Neural progenitor cell (in vitro differentiated cells): ENCODE data around the gene SUSD2. TPM values are rescaled to one million over a fixed set of nuclear protein-coding genes. Genes with fewer than 3 reads are reported as not detected.
A peak's percentile ranks its signal among the peaks of the same experiment; 100 is the strongest.

ENCODE experiments used
- DNase-seq: peaks from one replicate; pipeline ENCODE4 v3.0.0-alpha.2; 2016; ENCODE audit warnings: low spot score
- H2AFZ ChIP-seq: fragments of 200-600 bp; sonication (generic); replicated peaks from 2 replicates; pipeline ENCODE4 v1.6.1; 2016; ENCODE audit warnings: antibody characterized with exemption
- H3F3A ChIP-seq: fragments of 200-600 bp; sonication (generic); 2 replicates; pipeline ENCODE4 v1.6.1; 2016; ENCODE audit warnings: antibody characterized with exemption, low read depth
- H3K27ac ChIP-seq: fragments of 200-600 bp; sonication (generic); 2 replicates; pipeline ENCODE4 v1.5.1; 2016; ENCODE audit warnings: mild to moderate bottlenecking
- H3K27me3 ChIP-seq: fragments of 200-600 bp; sonication (generic); 2 replicates; pipeline ENCODE4 v1.6.1; 2016; ENCODE audit warnings: mild to moderate bottlenecking, moderate library complexity
- H3K36me3 ChIP-seq: fragments of 200-600 bp; sonication (generic); 2 replicates; pipeline ENCODE4 v1.5.1; 2016
- H3K4me1 ChIP-seq: fragments of 200-600 bp; sonication (generic); 2 replicates; pipeline ENCODE4 v1.6.1; 2016; ENCODE audit warnings: mixed run types
- H3K4me2 ChIP-seq: fragments of 200-600 bp; sonication (generic); 2 replicates; pipeline ENCODE4 v1.6.1; 2016
- H3K4me3 ChIP-seq: fragments of 200-600 bp; sonication (generic); 2 replicates; pipeline ENCODE4 v1.5.1; 2016
- H3K79me2 ChIP-seq: fragments of 200-600 bp; sonication (generic); 2 replicates; pipeline ENCODE4 v1.6.1; 2016; ENCODE audit warnings: low read depth
- H3K9ac ChIP-seq: fragments of 200-600 bp; sonication (generic); 2 replicates; pipeline ENCODE4 v1.6.1; 2016
- H3K9me3 ChIP-seq: fragments of 200-600 bp; sonication (generic); 2 replicates; pipeline ENCODE4 v1.5.1; 2016; ENCODE audit warnings: low read depth
- H4K20me1 ChIP-seq: fragments of 200-600 bp; sonication (generic); 2 replicates; pipeline ENCODE4 v1.6.1; 2016; ENCODE audit warnings: low read depth
- H3K27ac Mint-ChIP-seq: 3 replicates; pipeline ENCODE4 v1.8.0; 2021; ENCODE audit warnings: mixed read lengths
- H3K27me3 Mint-ChIP-seq: 2 replicates; pipeline ENCODE4 v1.8.0; 2022; ENCODE audit warnings: low read depth, mild to moderate bottlenecking, inconsistent platforms, moderate library complexity, mixed read lengths; ENCODE audit not compliant: insufficient read depth
- H3K36me3 Mint-ChIP-seq: 3 replicates; pipeline ENCODE4 v1.8.0; 2021; ENCODE audit warnings: mixed read lengths
- H3K4me1 Mint-ChIP-seq: 3 replicates; pipeline ENCODE4 v1.8.0; 2021; ENCODE audit warnings: mixed read lengths
- H3K4me3 Mint-ChIP-seq: 3 replicates; pipeline ENCODE4 v1.8.0; 2021; ENCODE audit warnings: mild to moderate bottlenecking, moderate library complexity, mixed read lengths
- H3K9me3 Mint-ChIP-seq: 3 replicates; pipeline ENCODE4 v1.8.0; 2020; ENCODE audit warnings: mixed read lengths
- EZH2 ChIP-seq: fragments of 200-600 bp; sonication (generic); IDR thresholded peaks from 2 replicates; pipeline ENCODE4 v1.6.1; 2017; ENCODE audit warnings: antibody characterized with exemption, mild to moderate bottlenecking, moderate library complexity
- EZH2phosphoT487 ChIP-seq: fragments of 200-600 bp; sonication (generic); IDR thresholded peaks from 2 replicates; pipeline ENCODE4 v1.6.1; 2017; ENCODE audit warnings: antibody characterized with exemption
- total RNA-seq: library from RNA; depleted of rRNA; stranded (reverse); fragments of >200 nt; gene quantifications from 2 replicates; pipeline ENCODE4 v1.2.3, GENCODE V29; 2015; ENCODE audit warnings: low replicate concordance
- TF ChIP-seq, protein P1 (sequence below): fragments of 200-600 bp; sonication (generic); IDR thresholded peaks from 2 replicates; pipeline ENCODE4 v1.5.1; 2017; ENCODE audit warnings: antibody characterized with exemption, mild to moderate bottlenecking

The SUSD2 gene
- total RNA-seq, 1 donor from 2014 or later: 0.02 TPM

DNA sequence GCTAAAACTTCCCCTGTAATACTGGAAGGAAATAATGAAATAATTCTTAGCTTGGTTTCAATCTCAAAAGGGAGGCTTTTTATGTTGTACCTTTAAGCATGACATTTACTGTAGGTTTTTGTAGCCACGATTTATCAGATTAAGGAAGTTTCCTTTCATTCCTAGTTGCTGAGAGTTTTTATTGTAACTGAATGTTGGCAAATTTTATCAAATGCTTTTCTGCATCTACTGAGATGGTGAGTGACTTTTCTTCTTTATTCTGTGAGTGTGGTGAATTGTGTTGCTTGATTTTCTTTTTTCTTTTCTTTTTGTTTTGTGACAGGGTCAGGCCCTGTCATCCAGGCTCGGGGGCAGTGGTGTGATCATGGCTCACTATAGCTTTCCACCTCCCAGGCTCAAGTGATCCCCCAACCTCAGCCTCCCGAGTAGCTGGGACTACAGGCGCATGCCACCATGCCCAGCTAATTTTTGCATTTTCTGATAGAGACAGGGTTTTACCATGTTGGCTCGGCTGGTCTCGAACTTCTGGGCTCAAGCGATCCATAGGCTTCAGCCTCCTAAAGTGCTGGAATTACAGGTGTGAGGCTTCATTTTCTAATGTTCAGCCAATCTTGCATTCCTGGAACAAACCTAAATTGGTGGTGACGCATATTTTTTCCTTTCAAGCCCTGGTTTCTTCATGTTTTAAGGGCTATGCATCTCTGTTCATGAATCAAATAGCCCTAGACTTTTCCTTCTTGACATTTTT is 26.2 kb downstream of the SUSD2 start:
- no peak overlapping the region for H2AFZ ChIP-seq
- no peak overlapping the region for H3K4me3 ChIP-seq
- TF ChIP-seq EZH2 (no peak), EZH2phosphoT487 (no peak)
- TF ChIP-seq, protein P1, sequence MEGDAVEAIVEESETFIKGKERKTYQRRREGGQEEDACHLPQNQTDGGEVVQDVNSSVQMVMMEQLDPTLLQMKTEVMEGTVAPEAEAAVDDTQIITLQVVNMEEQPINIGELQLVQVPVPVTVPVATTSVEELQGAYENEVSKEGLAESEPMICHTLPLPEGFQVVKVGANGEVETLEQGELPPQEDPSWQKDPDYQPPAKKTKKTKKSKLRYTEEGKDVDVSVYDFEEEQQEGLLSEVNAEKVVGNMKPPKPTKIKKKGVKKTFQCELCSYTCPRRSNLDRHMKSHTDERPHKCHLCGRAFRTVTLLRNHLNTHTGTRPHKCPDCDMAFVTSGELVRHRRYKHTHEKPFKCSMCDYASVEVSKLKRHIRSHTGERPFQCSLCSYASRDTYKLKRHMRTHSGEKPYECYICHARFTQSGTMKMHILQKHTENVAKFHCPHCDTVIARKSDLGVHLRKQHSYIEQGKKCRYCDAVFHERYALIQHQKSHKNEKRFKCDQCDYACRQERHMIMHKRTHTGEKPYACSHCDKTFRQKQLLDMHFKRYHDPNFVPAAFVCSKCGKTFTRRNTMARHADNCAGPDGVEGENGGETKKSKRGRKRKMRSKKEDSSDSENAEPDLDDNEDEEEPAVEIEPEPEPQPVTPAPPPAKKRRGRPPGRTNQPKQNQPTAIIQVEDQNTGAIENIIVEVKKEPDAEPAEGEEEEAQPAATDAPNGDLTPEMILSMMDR: no peak
- H3K4me1 ChIP-seq: no peaks in the 10 kb centered on the region
- H3F3A ChIP-seq: no peaks in the 10 kb centered on the region
- H3K27me3 ChIP-seq: no peaks in the 10 kb centered on the region
- H3K9ac ChIP-seq: no peak overlapping the region
- Mint-ChIP-seq H3K4me3 (no peak overlapping the region), H3K27ac (peak overlapping the region; percentile 88), H3K9me3 (peaks cover 3% of the 10 kb centered on the region), H3K4me1 (peaks cover 33% of the 10 kb centered on the region), H3K27me3 (peaks cover 9% of the 10 kb centered on the region), H3K36me3 (no peaks in the 10 kb centered on the region)
- no peak for DNase-seq
- no peaks in the 10 kb centered on the region for H3K79me2 ChIP-seq
- no peak overlapping the region for H3K27ac ChIP-seq
- H3K9me3 ChIP-seq: no peaks in the 10 kb centered on the region
- no peak overlapping the region for H3K4me2 ChIP-seq
- H4K20me1 ChIP-seq: no peaks in the 10 kb centered on the region
- no peaks in the 10 kb centered on the region for H3K36me3 ChIP-seq

GRCh38 chr22:24208012-24208749 is 26.9 kb downstream of the SUSD2 start:
- H3K27me3 Mint-ChIP-seq: peaks cover 9% of the 10 kb centered on the region
- no peaks in the 10 kb centered on the region for H3F3A ChIP-seq
- H3K4me3 Mint-ChIP-seq: no peak overlapping the region
- H3K27ac ChIP-seq: no peak overlapping the region
- DNase-seq: no peak
- H3K9me3 Mint-ChIP-seq: peaks cover 3% of the 10 kb centered on the region
- no peak overlapping the region for H3K4me2 ChIP-seq
- no peaks in the 10 kb centered on the region for H3K36me3 Mint-ChIP-seq
- H3K79me2 ChIP-seq: no peaks in the 10 kb centered on the region
- TF ChIP-seq, protein P1: no peak
- TF ChIP-seq EZH2 (no peak), EZH2phosphoT487 (no peak)
- H3K9me3 ChIP-seq: no peaks in the 10 kb centered on the region
- no peaks in the 10 kb centered on the region for H3K27me3 ChIP-seq
- no peaks in the 10 kb centered on the region for H4K20me1 ChIP-seq
- peak overlapping the region; percentile 88 for H3K27ac Mint-ChIP-seq
- no peaks in the 10 kb centered on the region for H3K36me3 ChIP-seq
- H3K9ac ChIP-seq: no peak overlapping the region
- peaks cover 33% of the 10 kb centered on the region for H3K4me1 Mint-ChIP-seq
- no peak overlapping the region for H3K4me3 ChIP-seq
- no peaks in the 10 kb centered on the region for H3K4me1 ChIP-seq
- H2AFZ ChIP-seq: no peak overlapping the region

GRCh38 chr22:24209016-24209415 is 27.7 kb downstream of the SUSD2 start:
- Mint-ChIP-seq H3K4me1 (peaks cover 33% of the 10 kb centered on the region), H3K27ac (no peak overlapping the region), H3K36me3 (no peaks in the 10 kb centered on the region), H3K9me3 (peaks cover under 1% of the 10 kb centered on the region), H3K4me3 (no peak overlapping the region), H3K27me3 (peaks cover 11% of the 10 kb centered on the region)
- Histone ChIP-seq H3K27ac (no peak overlapping the region), H2AFZ (no peak overlapping the region), H3K4me1 (no peaks in the 10 kb centered on the region), H3K9ac (no peak overlapping the region), H3K9me3 (no peaks in the 10 kb centered on the region), H3K27me3 (no peaks in the 10 kb centered on the region), H3K79me2 (no peaks in the 10 kb centered on the region), H3K4me3 (no peak overlapping the region), H4K20me1 (no peaks in the 10 kb centered on the region), H3K36me3 (no peaks in the 10 kb centered on the region), H3F3A (no peaks in the 10 kb centered on the region), H3K4me2 (no peak overlapping the region)
- TF ChIP-seq, protein P1: no peak
- no peak for TF ChIP-seq EZH2
- no peak for TF ChIP-seq EZH2phosphoT487
- DNase-seq: no peak
